GM23338 (cell line): ENCODE results near the gene PROCA1. TPM values are rescaled to one million over a fixed set of nuclear protein-coding genes. Genes with fewer than 3 reads are reported as not detected.

Experiments used
- ATAC-seq: fragments of 200-7000 bp; cut with Tn5 transposase; 3 replicates; pipeline ENCODE4 v1.9.1; 2020
- DNase-seq: peaks from one replicate; pipeline ENCODE4 v3.0.0-alpha.2; 2015; ENCODE audit warnings: low spot score
- H2AFZ ChIP-seq: fragments of 200-600 bp; sonication (generic); 2 replicates; pipeline ENCODE4 v1.8.0; 2016; ENCODE audit warnings: antibody characterized with exemption, mild to moderate bottlenecking, moderate library complexity
- H3F3A ChIP-seq: fragments of 200-600 bp; sonication (generic); replicated peaks from 2 replicates; pipeline ENCODE4 v1.8.0; 2017; ENCODE audit warnings: antibody characterized with exemption, mixed run types, low read depth
- H3K27ac ChIP-seq: fragments of 200-600 bp; sonication (generic); 2 replicates; pipeline ENCODE4 v1.6.1; 2016; ENCODE audit warnings: low read depth
- H3K27me3 ChIP-seq: fragments of 200-600 bp; sonication (generic); 2 replicates; pipeline ENCODE4 v1.8.0; 2016; ENCODE audit warnings: mild to moderate bottlenecking, mixed run types, moderate library complexity; ENCODE audit not compliant: insufficient read depth
- H3K36me3 ChIP-seq: fragments of 200-600 bp; sonication (generic); 2 replicates; pipeline ENCODE4 v1.8.0; 2016; ENCODE audit warnings: mild to moderate bottlenecking; ENCODE audit not compliant: insufficient read depth
- H3K4me1 ChIP-seq: fragments of 200-600 bp; sonication (generic); 2 replicates; pipeline ENCODE4 v1.8.0; 2016; ENCODE audit warnings: mild to moderate bottlenecking, moderate library complexity; ENCODE audit not compliant: insufficient read depth
- H3K4me2 ChIP-seq: fragments of 200-600 bp; sonication (generic); 2 replicates; pipeline ENCODE4 v1.7.1; 2017; ENCODE audit warnings: mixed run types
- H3K4me3 ChIP-seq: fragments of 200-600 bp; sonication (generic); 2 replicates; pipeline ENCODE4 v1.6.1; 2016; ENCODE audit warnings: mixed run types
- H3K79me2 ChIP-seq: fragments of 200-600 bp; sonication (generic); replicated peaks from 2 replicates; pipeline ENCODE4 v1.8.0; 2017; ENCODE audit warnings: mild to moderate bottlenecking; ENCODE audit not compliant: insufficient read depth
- H3K9me2 ChIP-seq: fragments of 200-600 bp; sonication (generic); 2 replicates; pipeline ENCODE4 v1.8.0; 2017; ENCODE audit not compliant: insufficient read depth
- H4K20me1 ChIP-seq: fragments of 200-600 bp; sonication (generic); replicated peaks from 2 replicates; pipeline ENCODE4 v1.8.0; 2017; ENCODE audit warnings: mild to moderate bottlenecking; ENCODE audit not compliant: insufficient read depth
- H3K27ac Mint-ChIP-seq: 2 replicates; pipeline ENCODE4 v1.8.0; 2020; ENCODE audit warnings: inconsistent platforms, mild to moderate bottlenecking, moderate library complexity, mixed read lengths
- H3K27me3 Mint-ChIP-seq: 3 replicates; pipeline ENCODE4 v1.8.0; 2022; ENCODE audit warnings: low read depth, mild to moderate bottlenecking, moderate library complexity, mixed read lengths, inconsistent platforms; ENCODE audit not compliant: insufficient read depth, poor library complexity
- H3K36me3 Mint-ChIP-seq: 3 replicates; pipeline ENCODE4 v1.8.0; 2021; ENCODE audit warnings: low read depth, mild to moderate bottlenecking, inconsistent platforms, moderate library complexity, mixed read lengths
- H3K4me1 Mint-ChIP-seq: 3 replicates; pipeline ENCODE4 v1.8.0; 2020; ENCODE audit warnings: mild to moderate bottlenecking, inconsistent platforms, mixed read lengths
- H3K4me3 Mint-ChIP-seq: 3 replicates; pipeline ENCODE4 v1.8.0; 2021; ENCODE audit warnings: moderate library complexity, mild to moderate bottlenecking, inconsistent platforms, mixed read lengths
- H3K9me3 Mint-ChIP-seq: 3 replicates; pipeline ENCODE4 v1.8.0; 2020; ENCODE audit warnings: moderate library complexity, mild to moderate bottlenecking, inconsistent platforms, mixed read lengths
- CTCF ChIP-seq, 2 experiments: fragments of 200-600 bp in 1 of 2; sonication (generic) in 1 of 2; conservative IDR thresholded peaks; 2 replicates each; pipeline versions ENCODE4 v1.5.1 to v1.6.1; 2016 to 2017; ENCODE audit warnings: antibody characterized with exemption in 2 of 2, low read depth in 2 of 2, mild to moderate bottlenecking in 2 of 2, moderate library complexity in 1 of 2
- JUNB ChIP-seq: IDR thresholded peaks from one replicate; pipeline ENCODE4 v1.6.1; 2016; ENCODE audit warnings: antibody characterized with exemption; ENCODE audit not compliant: unreplicated experiment
- POLR2AphosphoS5 ChIP-seq: IDR thresholded peaks from 2 replicates; pipeline ENCODE4 v1.6.1; 2016; ENCODE audit warnings: antibody characterized with exemption, low read depth
- ZNF331 ChIP-seq: fragments of 250-450 bp; sonication (Bioruptor Pico); IDR thresholded peaks from 2 replicates; pipeline ENCODE4 v1.5.0; 2020; ENCODE audit warnings: low read depth, mild to moderate bottlenecking, moderate library complexity
- polyA plus RNA-seq: library from polyadenylated mRNA; unstranded; fragments of >200 nt; fragmentation: Nextera tagmentation; extraction: Ambion mirVana; gene quantifications from 2 replicates; pipeline ENCODE4 v1.2.1, GENCODE V29; 2016
- total RNA-seq: library from RNA; depleted of rRNA; stranded (reverse); fragments of >200 nt; shearing (Covaris generic); gene quantifications from 2 replicates; pipeline ENCODE4 v1.2.3, GENCODE V29; 2014
- TF ChIP-seq, protein P1 (sequence below): IDR thresholded peaks from one replicate; pipeline ENCODE4 v1.6.1; 2018; ENCODE audit warnings: antibody characterized with exemption; ENCODE audit not compliant: unreplicated experiment

The PROCA1 gene
- total and polyA plus RNA-seq, 2 experiments from 2014 or later = 11.3 to 14.4 TPM

GRCh38 chr17:28725660-28726225 is 14.1 kb upstream of the PROCA1 start:
- TF ChIP-seq POLR2AphosphoS5 = peak; percentile 60
- TF ChIP-seq JUNB = no peak
- Mint-ChIP-seq H3K27ac (peak overlapping the region; percentile 99), H3K9me3 (peaks cover 3% of the 10 kb centered on the region), H3K4me3 (peak overlapping the region; percentile 89), H3K27me3 (peaks cover 34% of the 10 kb centered on the region), H3K4me1 (peaks cover 46% of the 10 kb centered on the region), H3K36me3 (peaks cover 47% of the 10 kb centered on the region)
- DNase-seq (peak; percentile 85), ATAC-seq (peak; percentile 38)
- peak overlapping the region; percentile 98 for H3K4me3 ChIP-seq
- no peaks in the 10 kb centered on the region for H3K9me2 ChIP-seq
- H3K79me2 ChIP-seq = peaks cover 27% of the 10 kb centered on the region
- peak overlapping the region; percentile 98 for H3K4me2 ChIP-seq
- peaks cover 35% of the 10 kb centered on the region for H3K36me3 ChIP-seq
- peaks cover 39% of the 10 kb centered on the region for H3K4me1 ChIP-seq
- H3K27ac ChIP-seq = peak overlapping the region; percentile 95
- no peak overlapping the region for H2AFZ ChIP-seq
- H4K20me1 ChIP-seq = peaks cover 29% of the 10 kb centered on the region
- H3K27me3 ChIP-seq = no peaks in the 10 kb centered on the region
- peaks cover 64% of the 10 kb centered on the region for H3F3A ChIP-seq

DNA sequence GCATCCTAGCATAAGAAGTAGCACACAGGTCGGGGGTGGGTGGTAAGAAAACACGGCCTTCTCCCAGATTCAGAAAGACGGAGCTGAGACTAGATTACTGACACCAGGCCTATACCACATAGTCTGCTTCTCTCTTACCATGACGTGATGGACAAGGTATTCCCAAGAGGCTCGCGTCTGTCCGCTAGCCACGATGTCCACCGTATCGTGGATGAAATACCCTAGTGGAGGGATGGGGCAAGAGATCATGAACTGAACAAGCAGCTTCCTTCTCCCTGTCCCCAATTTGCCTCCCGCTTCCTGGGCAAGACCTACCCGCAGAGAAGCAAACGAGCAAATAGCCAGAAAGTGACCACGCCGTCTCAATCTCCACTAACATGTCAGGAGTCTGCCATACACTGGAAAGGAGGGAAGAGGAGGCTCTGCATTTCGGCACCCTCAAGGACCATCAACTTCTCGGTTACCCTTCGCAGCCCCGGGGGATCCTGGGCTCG is 13.5 kb upstream of the PROCA1 start:
- peaks cover 39% of the 10 kb centered on the region for H3K27me3 Mint-ChIP-seq
- H3K9me3 Mint-ChIP-seq = peaks cover 7% of the 10 kb centered on the region
- ATAC-seq (no peak), DNase-seq (peak; percentile 34)
- H3K36me3 ChIP-seq = peaks cover 39% of the 10 kb centered on the region
- H3K27ac ChIP-seq = peak overlapping the region; percentile 95
- H3K4me3 ChIP-seq = peak overlapping the region; percentile 98
- H3K36me3 Mint-ChIP-seq = peaks cover 53% of the 10 kb centered on the region
- H3K4me3 Mint-ChIP-seq = peak overlapping the region; percentile 89
- H3K9me2 ChIP-seq = no peaks in the 10 kb centered on the region
- H3K4me1 ChIP-seq = peaks cover 39% of the 10 kb centered on the region
- peaks cover 33% of the 10 kb centered on the region for H3K79me2 ChIP-seq
- H3K4me1 Mint-ChIP-seq = peaks cover 50% of the 10 kb centered on the region
- TF ChIP-seq POLR2AphosphoS5 (peak; percentile 53; the same call in 1 of the 2 replicates), ZNF331 (CRISPR knock-in tag) (no peak)
- TF ChIP-seq, protein P1, sequence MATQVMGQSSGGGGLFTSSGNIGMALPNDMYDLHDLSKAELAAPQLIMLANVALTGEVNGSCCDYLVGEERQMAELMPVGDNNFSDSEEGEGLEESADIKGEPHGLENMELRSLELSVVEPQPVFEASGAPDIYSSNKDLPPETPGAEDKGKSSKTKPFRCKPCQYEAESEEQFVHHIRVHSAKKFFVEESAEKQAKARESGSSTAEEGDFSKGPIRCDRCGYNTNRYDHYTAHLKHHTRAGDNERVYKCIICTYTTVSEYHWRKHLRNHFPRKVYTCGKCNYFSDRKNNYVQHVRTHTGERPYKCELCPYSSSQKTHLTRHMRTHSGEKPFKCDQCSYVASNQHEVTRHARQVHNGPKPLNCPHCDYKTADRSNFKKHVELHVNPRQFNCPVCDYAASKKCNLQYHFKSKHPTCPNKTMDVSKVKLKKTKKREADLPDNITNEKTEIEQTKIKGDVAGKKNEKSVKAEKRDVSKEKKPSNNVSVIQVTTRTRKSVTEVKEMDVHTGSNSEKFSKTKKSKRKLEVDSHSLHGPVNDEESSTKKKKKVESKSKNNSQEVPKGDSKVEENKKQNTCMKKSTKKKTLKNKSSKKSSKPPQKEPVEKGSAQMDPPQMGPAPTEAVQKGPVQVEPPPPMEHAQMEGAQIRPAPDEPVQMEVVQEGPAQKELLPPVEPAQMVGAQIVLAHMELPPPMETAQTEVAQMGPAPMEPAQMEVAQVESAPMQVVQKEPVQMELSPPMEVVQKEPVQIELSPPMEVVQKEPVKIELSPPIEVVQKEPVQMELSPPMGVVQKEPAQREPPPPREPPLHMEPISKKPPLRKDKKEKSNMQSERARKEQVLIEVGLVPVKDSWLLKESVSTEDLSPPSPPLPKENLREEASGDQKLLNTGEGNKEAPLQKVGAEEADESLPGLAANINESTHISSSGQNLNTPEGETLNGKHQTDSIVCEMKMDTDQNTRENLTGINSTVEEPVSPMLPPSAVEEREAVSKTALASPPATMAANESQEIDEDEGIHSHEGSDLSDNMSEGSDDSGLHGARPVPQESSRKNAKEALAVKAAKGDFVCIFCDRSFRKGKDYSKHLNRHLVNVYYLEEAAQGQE = peak; percentile 13
- H3K27me3 ChIP-seq = no peaks in the 10 kb centered on the region
- no peak overlapping the region for H2AFZ ChIP-seq
- H3F3A ChIP-seq = peaks cover 65% of the 10 kb centered on the region
- peak overlapping the region; percentile 98 for H3K4me2 ChIP-seq
- peaks cover 33% of the 10 kb centered on the region for H4K20me1 ChIP-seq
- H3K27ac Mint-ChIP-seq = peak overlapping the region; percentile 99

- Histone ChIP-seq H3K27ac (peak overlapping the region; percentile 95), H3K4me3 (peak overlapping the region; percentile 98), H2AFZ (no peak overlapping the region), H3K79me2 (peaks cover 35% of the 10 kb centered on the region), H3K9me2 (no peaks in the 10 kb centered on the region), H4K20me1 (peaks cover 33% of the 10 kb centered on the region), H3F3A (peaks cover 65% of the 10 kb centered on the region), H3K4me1 (peaks cover 39% of the 10 kb centered on the region), H3K4me2 (peak overlapping the region; percentile 98), H3K27me3 (no peaks in the 10 kb centered on the region), H3K36me3 (peaks cover 39% of the 10 kb centered on the region)
- ATAC-seq (no peak), DNase-seq (peak; percentile 41)
- H3K4me3 Mint-ChIP-seq = peak overlapping the region; percentile 89
- H3K4me1 Mint-ChIP-seq = peaks cover 47% of the 10 kb centered on the region
- peak overlapping the region; percentile 99 for H3K27ac Mint-ChIP-seq
- peaks cover 7% of the 10 kb centered on the region for H3K9me3 Mint-ChIP-seq
- peaks cover 44% of the 10 kb centered on the region for H3K27me3 Mint-ChIP-seq
- H3K36me3 Mint-ChIP-seq = peaks cover 58% of the 10 kb centered on the region
- TF ChIP-seq CTCF (conservative IDR thresholded peaks at IDR 0.05; ENCODE audit: low read depth in 2 of 2) (no peak), POLR2AphosphoS5 (peak; percentile 40)
Measured at GRCh38 chr17:28724500-28725165, 12.9 kb upstream of the PROCA1 start.
